ENCODE data around the gene SRP54.

GRCh38 chr14:35042632-35043031 is 59.8 kb downstream of the SRP54 start:
- TF ChIP-seq, protein P1, sequence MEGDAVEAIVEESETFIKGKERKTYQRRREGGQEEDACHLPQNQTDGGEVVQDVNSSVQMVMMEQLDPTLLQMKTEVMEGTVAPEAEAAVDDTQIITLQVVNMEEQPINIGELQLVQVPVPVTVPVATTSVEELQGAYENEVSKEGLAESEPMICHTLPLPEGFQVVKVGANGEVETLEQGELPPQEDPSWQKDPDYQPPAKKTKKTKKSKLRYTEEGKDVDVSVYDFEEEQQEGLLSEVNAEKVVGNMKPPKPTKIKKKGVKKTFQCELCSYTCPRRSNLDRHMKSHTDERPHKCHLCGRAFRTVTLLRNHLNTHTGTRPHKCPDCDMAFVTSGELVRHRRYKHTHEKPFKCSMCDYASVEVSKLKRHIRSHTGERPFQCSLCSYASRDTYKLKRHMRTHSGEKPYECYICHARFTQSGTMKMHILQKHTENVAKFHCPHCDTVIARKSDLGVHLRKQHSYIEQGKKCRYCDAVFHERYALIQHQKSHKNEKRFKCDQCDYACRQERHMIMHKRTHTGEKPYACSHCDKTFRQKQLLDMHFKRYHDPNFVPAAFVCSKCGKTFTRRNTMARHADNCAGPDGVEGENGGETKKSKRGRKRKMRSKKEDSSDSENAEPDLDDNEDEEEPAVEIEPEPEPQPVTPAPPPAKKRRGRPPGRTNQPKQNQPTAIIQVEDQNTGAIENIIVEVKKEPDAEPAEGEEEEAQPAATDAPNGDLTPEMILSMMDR (IDR thresholded peaks at IDR 0.05; ENCODE audit: control extremely low read depth in 1 of 3, insufficient read depth in 1 of 3, low read depth in 1 of 3, low read length in 3 of 3): no peak
- TF ChIP-seq EGR1 (IDR thresholded peaks at IDR 0.05; ENCODE audit: borderline replicate concordance, low read depth, low read length): no peak

Measured in H1 (cell line).